ENCODE data around the gene DDX25. TPM values are rescaled to one million over a fixed set of nuclear protein-coding genes. Genes with fewer than 3 reads are reported as not detected.
A peak's percentile ranks its signal among the peaks of the same experiment; 100 is the strongest.

The DDX25 gene
- total RNA-seq, 1 donor from 2014 or later = 0.46 TPM

DNA sequence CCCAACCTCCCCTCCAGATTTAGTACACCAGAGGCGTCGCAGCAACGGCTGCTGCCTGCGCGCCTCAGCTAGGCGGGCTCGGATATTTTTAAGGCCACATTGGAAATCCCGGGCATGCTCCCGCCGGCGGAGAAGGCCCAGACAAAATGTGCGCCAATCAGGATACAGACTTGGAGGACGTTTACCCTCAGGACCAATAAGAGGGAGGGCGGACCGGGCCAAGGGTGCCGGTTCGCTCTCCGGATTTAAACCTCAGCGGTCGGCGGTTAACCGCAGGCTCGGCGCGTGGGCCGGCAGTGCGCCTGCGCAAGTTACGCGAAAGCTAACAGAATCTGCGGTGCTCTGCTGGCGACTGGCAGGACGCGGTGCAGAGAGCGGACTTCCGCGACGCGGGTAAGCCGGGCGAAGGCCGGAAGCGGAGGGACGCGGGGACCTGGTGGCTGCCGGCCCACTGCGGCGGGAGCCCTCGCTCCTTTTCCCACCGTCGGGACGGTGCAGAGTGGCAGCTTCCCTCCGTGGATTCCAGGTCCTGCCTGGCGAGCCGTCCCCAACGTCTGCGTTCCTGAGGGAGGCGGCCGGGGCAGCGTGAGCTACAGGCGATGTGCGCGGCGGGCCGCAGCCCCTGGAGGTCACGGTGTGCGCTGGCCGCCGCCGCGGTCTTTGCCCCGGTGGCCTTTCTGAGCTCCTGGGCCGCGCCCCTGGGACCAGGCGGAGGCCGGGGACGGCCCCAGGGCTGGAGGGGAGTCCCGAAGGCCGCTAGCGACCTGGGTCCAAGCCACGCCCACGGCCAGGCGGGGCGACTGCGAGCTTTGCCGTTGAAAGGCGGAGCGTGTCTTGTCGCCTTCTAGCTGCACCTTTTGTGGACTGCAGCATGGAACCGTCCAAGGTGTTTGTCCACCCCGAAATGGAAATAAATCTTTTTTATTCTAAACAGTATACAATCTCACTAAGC is 16.7 kb upstream of the DDX25 start, which contains the start of gene HYLS1:
Gene HYLS1, plus strand, starts transcription at position 296 of the 952 bp plus-strand sequence. CDS start 11,701 bp downstream, outside the sequence.
- H3K27me3 ChIP-seq = no peaks in the 10 kb centered on the region
- H3K36me3 ChIP-seq = peaks cover 2% of the 10 kb centered on the region
- H3K9me3 ChIP-seq = no peaks in the 10 kb centered on the region
- peak; percentile 97 for DNase-seq
- H3K4me3 ChIP-seq = peak within 1 kb of the TSS; percentile 68
- peak; percentile 98 for ATAC-seq
- TF ChIP-seq, protein P1, sequence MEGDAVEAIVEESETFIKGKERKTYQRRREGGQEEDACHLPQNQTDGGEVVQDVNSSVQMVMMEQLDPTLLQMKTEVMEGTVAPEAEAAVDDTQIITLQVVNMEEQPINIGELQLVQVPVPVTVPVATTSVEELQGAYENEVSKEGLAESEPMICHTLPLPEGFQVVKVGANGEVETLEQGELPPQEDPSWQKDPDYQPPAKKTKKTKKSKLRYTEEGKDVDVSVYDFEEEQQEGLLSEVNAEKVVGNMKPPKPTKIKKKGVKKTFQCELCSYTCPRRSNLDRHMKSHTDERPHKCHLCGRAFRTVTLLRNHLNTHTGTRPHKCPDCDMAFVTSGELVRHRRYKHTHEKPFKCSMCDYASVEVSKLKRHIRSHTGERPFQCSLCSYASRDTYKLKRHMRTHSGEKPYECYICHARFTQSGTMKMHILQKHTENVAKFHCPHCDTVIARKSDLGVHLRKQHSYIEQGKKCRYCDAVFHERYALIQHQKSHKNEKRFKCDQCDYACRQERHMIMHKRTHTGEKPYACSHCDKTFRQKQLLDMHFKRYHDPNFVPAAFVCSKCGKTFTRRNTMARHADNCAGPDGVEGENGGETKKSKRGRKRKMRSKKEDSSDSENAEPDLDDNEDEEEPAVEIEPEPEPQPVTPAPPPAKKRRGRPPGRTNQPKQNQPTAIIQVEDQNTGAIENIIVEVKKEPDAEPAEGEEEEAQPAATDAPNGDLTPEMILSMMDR (IDR thresholded peaks at IDR 0.05) = peak; percentile 28
- intact Hi-C loops (cut with DNase I) = no loop called here
- peak within 1 kb of the TSS; percentile 88 for H3K27ac ChIP-seq
- H3K4me1 ChIP-seq = no peaks in the 10 kb centered on the region

DNA sequence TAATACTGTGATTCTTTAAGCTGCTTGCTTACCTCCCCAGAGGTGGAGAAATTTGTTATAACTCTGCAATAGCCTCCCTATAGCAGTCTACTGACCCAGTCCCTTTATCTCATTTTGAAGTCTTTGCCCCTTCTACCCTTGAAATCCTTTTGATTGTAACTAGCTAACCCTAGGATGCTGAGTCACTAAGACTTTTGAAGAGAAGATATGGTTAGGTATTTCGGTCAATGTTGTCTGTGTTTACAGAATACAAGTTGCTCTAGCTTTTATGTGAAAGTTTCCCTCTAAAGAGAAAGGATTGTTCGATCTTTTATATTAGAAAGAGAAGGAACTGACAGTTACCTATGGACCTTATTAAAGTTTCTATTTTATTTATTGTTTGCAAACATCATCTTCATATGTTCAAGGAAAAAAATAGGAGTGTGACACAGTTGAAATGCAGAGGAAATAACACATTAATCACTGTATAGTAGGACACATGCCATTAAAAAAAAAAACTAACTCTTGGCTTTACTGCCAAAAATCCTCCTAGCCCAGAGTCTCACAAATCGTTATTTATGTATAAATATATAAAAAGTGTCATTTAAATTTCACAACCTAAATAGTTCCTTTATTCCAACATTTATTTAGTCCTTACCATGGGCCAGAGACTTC is 13.7 kb upstream of the DDX25 start:
- DNase-seq (no peak), ATAC-seq (no peak)
- no peaks in the 10 kb centered on the region for H3K4me1 ChIP-seq
- TF ChIP-seq, protein P1 (IDR thresholded peaks at IDR 0.05) = no peak
- no peak overlapping the region for H3K4me3 ChIP-seq
- H3K36me3 ChIP-seq = peaks cover 28% of the 10 kb centered on the region
- no peak overlapping the region for H3K27ac ChIP-seq
- intact Hi-C loops (cut with DNase I) = no loop called here
- no peaks in the 10 kb centered on the region for H3K27me3 ChIP-seq
- H3K9me3 ChIP-seq = no peaks in the 10 kb centered on the region

DNA sequence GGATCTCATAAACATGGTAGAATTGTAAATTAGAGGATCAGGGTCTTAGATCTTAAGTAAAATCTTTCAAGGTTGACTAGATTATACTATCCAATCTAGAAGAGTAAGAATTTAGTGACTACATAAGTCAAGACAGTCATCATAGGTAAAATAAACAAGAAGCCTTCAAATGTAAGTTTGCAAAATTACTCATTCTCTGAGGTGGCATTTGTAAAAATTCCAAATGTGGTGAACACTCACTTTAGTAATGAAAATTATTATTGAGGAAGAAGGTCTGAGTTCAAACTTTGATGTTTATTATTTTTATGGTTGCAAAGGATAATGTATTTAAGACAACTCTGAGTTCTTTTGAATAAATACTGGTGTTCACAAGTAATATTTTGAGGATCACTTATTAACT is 12.2 kb upstream of the DDX25 start:
- ATAC-seq (no peak), DNase-seq (no peak)
- peaks cover 32% of the 10 kb centered on the region for H3K36me3 ChIP-seq
- no peak overlapping the region for H3K4me3 ChIP-seq
- no peaks in the 10 kb centered on the region for H3K4me1 ChIP-seq
- intact Hi-C loops (cut with DNase I) = no loop called here
- TF ChIP-seq, protein P1 (IDR thresholded peaks at IDR 0.05) = no peak
- H3K27ac ChIP-seq = no peak overlapping the region
- H3K9me3 ChIP-seq = no peaks in the 10 kb centered on the region
- no peaks in the 10 kb centered on the region for H3K27me3 ChIP-seq

DNA sequence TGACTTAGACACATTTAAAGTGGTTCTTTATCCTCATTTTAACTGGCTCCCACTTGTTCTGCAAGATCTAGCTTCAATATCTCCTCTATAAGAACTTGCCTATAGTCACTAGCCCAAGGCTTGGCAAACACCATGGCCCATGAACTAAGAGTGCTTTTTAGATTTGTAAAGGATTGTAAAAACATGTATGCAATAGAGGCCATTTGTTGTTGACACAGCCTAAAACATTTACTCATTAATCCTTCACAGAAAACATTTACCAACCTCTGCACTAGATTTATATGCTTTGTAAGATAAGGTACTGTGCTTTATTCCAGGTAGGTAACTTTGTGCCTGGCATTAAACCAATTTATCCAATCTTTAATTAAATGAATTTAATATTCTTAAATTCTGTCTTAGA is 11.3 kb upstream of the DDX25 start:
- Histone ChIP-seq H3K27me3 (no peaks in the 10 kb centered on the region), H3K27ac (no peak overlapping the region), H3K4me1 (no peaks in the 10 kb centered on the region), H3K9me3 (no peaks in the 10 kb centered on the region), H3K36me3 (peaks cover 32% of the 10 kb centered on the region), H3K4me3 (no peak overlapping the region)
- ATAC-seq (no peak), DNase-seq (no peak)
- intact Hi-C loops (cut with DNase I) = no loop called here
- TF ChIP-seq, protein P1 (IDR thresholded peaks at IDR 0.05) = no peak

DNA sequence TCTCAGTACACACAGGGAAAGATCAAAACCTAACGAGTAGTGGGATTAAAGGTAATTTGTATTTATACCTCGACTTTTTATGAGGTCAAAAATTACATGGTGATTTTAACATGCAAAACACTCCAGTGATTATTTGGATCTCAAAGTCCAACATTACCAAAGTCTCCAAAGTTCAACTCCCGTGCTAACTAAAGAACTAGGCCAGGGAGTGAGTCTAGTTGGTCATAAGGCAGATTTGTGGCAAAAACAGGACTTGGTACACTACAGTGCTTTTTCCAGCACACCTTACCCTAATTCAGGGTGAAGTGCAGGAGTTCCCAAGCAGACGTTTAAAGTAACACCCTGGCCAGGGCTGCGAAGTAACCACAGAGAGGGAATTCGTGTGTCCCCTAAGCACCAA is 2.4 kb upstream of the DDX25 start:
- intact Hi-C loops (cut with DNase I) = no loop called here
- Histone ChIP-seq H3K27ac (no peak overlapping the region), H3K9me3 (no peaks in the 10 kb centered on the region)

More for the DNA sequence above, 2.4 kb upstream of the DDX25 start:
- Histone ChIP-seq H3K4me1 (peaks cover 22% of the 10 kb centered on the region), H3K36me3 (peaks cover 23% of the 10 kb centered on the region), H3K4me3 (peak overlapping the region; percentile 74), H3K27me3 (peaks cover 30% of the 10 kb centered on the region)
- TF ChIP-seq, protein P1 (IDR thresholded peaks at IDR 0.05) = no peak
- DNase-seq = no peak
- ATAC-seq = no peak
